ENCODE results near the gene ARMC7.
"Not testable (repeated sequence)": the region's sequence is repeated elsewhere in the genome, so short reads cannot be mapped to it uniquely, and the experiment has no call there.

ARMC7 gene

GRCh38 chr17:75128694-75129505 lies 19.1 kb downstream of the ARMC7 start:
- Mint-ChIP-seq H3K4me1 (peaks cover 54% of the 10 kb centered on the region), H3K9me3 (no peaks in the 10 kb centered on the region), H3K36me3 (peaks cover 17% of the 10 kb centered on the region), H3K27ac (no peak overlapping the region), H3K27me3 (no peaks in the 10 kb centered on the region), H3K4me3 (no peak overlapping the region)
- no peak for ATAC-seq

- Mint-ChIP-seq H3K27ac (no peak overlapping the region), H3K36me3 (peaks cover 17% of the 10 kb centered on the region), H3K4me3 (peak overlapping the region; percentile 41), H3K9me3 (no peaks in the 10 kb centered on the region), H3K4me1 (peaks cover 47% of the 10 kb centered on the region), H3K27me3 (no peaks in the 10 kb centered on the region)
- no peak for ATAC-seq
Measured at GRCh38 chr17:75129576-75129975, 19.8 kb downstream of the ARMC7 start.

GRCh38 chr17:75130059-75130631 lies 20.4 kb downstream of the ARMC7 start:
- Mint-ChIP-seq H3K9me3 (no peaks in the 10 kb centered on the region), H3K4me1 (peaks cover 41% of the 10 kb centered on the region), H3K4me3 (peak overlapping the region; percentile 92), H3K27ac (peak overlapping the region; percentile 87), H3K27me3 (no peaks in the 10 kb centered on the region), H3K36me3 (peaks cover 17% of the 10 kb centered on the region)
- ATAC-seq = no peak

DNA sequence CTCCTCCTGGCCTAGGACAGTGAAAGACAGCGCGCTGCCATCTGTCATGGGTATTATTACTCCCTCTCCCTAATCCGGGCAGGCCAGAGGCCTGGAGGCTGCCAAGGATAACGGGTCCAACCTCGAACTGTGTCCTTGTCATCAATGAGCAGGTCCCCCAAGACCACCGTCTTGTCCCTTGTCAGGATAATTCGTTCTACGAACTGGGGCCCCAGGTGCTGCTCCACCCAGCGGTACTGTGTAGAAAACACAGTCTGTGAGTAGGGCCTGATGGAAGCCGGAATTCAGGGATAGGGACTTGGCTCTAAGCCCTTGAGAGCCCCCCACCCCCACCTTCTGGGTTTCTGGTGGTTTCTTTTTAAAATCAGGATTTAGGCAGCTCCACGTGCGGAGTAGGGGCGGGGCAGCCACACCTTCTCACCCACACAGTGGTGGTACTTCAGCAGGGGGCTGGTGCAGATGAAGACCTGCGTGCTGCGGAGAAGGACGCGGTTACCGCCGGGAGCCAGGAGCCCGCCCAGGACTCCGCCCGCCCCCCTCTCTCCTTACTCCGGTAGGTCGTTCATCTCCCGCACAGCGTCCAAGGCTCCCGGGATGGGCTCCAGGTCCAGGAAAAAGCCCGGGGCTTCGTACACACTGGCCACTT lies 21.0 kb downstream of the ARMC7 start:
- H3K27me3 Mint-ChIP-seq = no peaks in the 10 kb centered on the region
- peaks cover 36% of the 10 kb centered on the region for H3K4me1 Mint-ChIP-seq
- H3K36me3 Mint-ChIP-seq = peaks cover 17% of the 10 kb centered on the region
- H3K27ac Mint-ChIP-seq = peak overlapping the region; percentile 87
- peak overlapping the region; percentile 92 for H3K4me3 Mint-ChIP-seq
- peak; percentile 69 for ATAC-seq
- H3K9me3 Mint-ChIP-seq = no peaks in the 10 kb centered on the region

- H3K4me1 Mint-ChIP-seq = peaks cover 29% of the 10 kb centered on the region
- H3K36me3 Mint-ChIP-seq = peaks cover 17% of the 10 kb centered on the region
- peak within 1 kb of the TSS; percentile 92 for H3K4me3 Mint-ChIP-seq
- no peaks in the 10 kb centered on the region for H3K27me3 Mint-ChIP-seq
- peak within 1 kb of the TSS; percentile 87 for H3K27ac Mint-ChIP-seq
- peak; percentile 93 for ATAC-seq
- no peaks in the 10 kb centered on the region for H3K9me3 Mint-ChIP-seq
Measured at GRCh38 chr17:75131278-75132017, 21.7 kb downstream of the ARMC7 start, which contains the start of gene NT5C. NT5C (minus strand) TSS chr17:75131742; CDS start chr17:75131707, 35 bp downstream.

DNA sequence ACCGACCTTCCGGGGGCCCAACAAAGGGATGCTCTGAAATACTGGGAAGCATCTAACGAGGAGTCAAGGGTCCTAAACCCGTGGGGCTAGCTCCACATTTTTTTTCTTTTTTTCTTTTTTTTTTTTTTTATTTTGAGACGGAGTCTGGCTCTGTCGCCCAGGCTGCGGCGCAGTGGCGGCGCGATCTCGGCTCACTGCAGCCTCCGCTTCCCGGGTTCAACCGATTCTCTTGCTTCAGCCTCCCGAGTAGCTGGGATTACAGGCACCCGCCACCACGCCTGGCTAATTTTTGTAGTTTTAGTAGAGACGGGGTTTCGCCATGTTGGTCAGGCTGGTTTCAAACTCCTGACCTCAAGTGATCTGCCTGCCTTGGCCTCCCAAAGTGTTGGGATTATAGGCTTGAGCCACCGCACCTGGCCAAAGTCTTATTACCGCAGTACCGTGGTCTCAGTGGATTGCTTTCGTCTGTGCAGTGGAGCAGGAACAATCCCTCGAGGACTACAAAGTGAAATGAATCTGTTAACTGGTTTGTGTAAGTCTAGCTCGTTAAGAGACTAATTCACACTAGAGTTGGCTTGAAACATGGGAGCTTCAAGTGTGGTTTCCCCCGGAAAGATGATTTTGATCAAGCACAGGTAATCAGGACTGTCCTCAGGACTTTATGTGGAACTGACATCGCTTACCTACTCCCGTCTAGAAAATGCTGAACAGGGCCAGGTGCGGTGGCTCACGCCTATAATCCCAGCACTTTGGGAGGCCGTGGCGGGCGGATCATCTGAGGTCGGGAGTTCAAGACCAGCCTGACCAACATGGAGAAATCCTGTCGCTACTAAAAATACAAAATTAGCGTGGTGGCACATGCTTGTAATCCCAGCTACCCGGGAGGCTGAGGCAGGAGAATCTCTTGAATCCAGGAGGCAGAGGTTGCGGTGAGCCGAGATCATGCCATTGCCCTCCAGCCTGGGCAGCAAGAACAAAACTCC lies 22.5 kb downstream of the ARMC7 start:
- H3K36me3 Mint-ChIP-seq = peaks cover 17% of the 10 kb centered on the region
- peak overlapping the region; percentile 87 for H3K27ac Mint-ChIP-seq
- peak overlapping the region; percentile 92 for H3K4me3 Mint-ChIP-seq
- ATAC-seq, H3K27me3 Mint-ChIP-seq, H3K9me3 Mint-ChIP-seq: not testable (repeated sequence)
- peaks cover 29% of the 10 kb centered on the region for H3K4me1 Mint-ChIP-seq

DNA sequence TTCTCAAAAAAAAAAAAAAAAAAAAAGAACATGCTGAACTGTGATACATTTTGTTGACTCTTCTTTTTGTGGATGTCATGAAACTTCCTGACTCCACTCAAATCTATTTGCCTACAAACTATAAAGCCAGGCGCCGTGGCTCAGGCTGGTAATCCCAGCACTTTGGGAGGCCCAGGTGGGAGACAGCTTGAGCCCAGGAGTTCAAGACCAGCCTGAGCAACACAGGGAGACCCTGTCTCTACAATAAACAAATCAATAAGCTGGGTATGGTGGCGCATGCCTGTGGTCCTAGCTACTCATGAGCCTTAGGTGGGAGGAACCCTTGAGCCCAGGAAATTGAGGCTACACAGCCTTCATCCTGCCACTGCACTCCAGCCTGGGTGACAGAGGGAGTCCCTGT lies 23.2 kb downstream of the ARMC7 start:
- H3K27ac Mint-ChIP-seq = no peak overlapping the region

GRCh38 chr17:75133607-75134347 lies 24.0 kb downstream of the ARMC7 start:
- not testable (repeated sequence) for H3K4me3 Mint-ChIP-seq, H3K27me3 Mint-ChIP-seq

More for the DNA sequence above, 23.2 kb downstream of the ARMC7 start:
- no peak for ATAC-seq
- Mint-ChIP-seq H3K4me3 (no peak overlapping the region), H3K4me1 (peaks cover 28% of the 10 kb centered on the region), H3K36me3 (peaks cover 17% of the 10 kb centered on the region), H3K27me3 (no peaks in the 10 kb centered on the region), H3K9me3 (no peaks in the 10 kb centered on the region)

GRCh38 chr17:75135452-75135851 lies 25.7 kb downstream of the ARMC7 start:
- Mint-ChIP-seq H3K4me3 (no peak overlapping the region), H3K4me1 (peaks cover 8% of the 10 kb centered on the region), H3K27ac (peak overlapping the region; percentile 44), H3K9me3 (no peaks in the 10 kb centered on the region), H3K36me3 (peaks cover 2% of the 10 kb centered on the region), H3K27me3 (no peaks in the 10 kb centered on the region)
- no peak for ATAC-seq

More at GRCh38 chr17:75133607-75134347, 24.0 kb downstream of the ARMC7 start:
- H3K9me3 Mint-ChIP-seq, ATAC-seq, H3K27ac Mint-ChIP-seq: not testable (repeated sequence)
- Mint-ChIP-seq H3K36me3 (peaks cover 16% of the 10 kb centered on the region), H3K4me1 (peaks cover 21% of the 10 kb centered on the region)

DNA sequence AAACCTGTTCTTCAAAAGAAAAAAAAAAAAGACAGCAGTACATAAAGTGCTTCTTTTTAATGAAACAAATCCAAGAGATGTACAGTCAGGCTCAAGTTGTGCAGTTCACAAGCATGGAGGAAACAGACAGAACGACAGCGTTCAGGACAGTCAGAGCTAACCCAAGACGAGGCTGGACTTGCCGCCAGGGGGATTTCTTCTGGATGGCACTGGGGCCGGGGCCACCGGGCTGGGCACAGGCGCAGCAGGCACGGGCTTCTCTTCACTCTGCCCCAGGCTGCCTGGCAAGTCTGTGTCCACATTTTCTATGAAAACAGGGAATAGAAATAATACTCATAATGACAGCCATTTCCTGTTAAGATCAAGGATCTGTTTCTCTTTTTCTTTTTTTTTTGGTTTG lies 26.2 kb downstream of the ARMC7 start:
- Mint-ChIP-seq H3K4me3 (no peak overlapping the region), H3K4me1 (peaks cover 8% of the 10 kb centered on the region), H3K9me3 (no peaks in the 10 kb centered on the region), H3K36me3 (peaks cover under 1% of the 10 kb centered on the region), H3K27ac (peak overlapping the region; percentile 44), H3K27me3 (no peaks in the 10 kb centered on the region)
- ATAC-seq = no peak

DNA sequence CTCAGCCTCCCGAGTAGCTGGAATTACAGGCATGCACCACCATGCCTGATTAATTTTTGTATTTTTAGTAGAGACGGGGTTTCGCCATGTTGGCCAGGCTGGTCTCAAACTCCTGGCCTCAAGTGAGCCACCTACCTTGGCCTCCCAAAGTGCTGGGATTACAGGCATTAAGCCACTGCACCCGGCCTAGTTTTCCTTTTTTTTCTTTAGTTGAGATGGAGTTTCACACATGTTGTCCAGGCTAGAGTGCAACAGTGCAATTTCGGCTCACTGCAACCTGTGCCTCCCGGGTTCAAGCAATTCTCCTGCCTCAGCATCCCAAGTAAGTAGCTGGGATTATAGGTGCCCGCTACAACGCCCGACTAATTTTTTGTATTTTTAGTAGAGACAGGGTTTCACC lies 28.0 kb downstream of the ARMC7 start:
- not testable (repeated sequence) for ATAC-seq, H3K4me3 Mint-ChIP-seq, H3K9me3 Mint-ChIP-seq, H3K27me3 Mint-ChIP-seq, H3K27ac Mint-ChIP-seq
- Mint-ChIP-seq H3K36me3 (peaks cover 10% of the 10 kb centered on the region), H3K4me1 (peaks cover 16% of the 10 kb centered on the region)

- H3K4me3 Mint-ChIP-seq = no peak overlapping the region
- ATAC-seq = no peak
- H3K4me1 Mint-ChIP-seq = peaks cover 16% of the 10 kb centered on the region
- H3K27me3 Mint-ChIP-seq = no peaks in the 10 kb centered on the region
- H3K9me3 Mint-ChIP-seq = no peaks in the 10 kb centered on the region
- no peak overlapping the region for H3K27ac Mint-ChIP-seq
- H3K36me3 Mint-ChIP-seq = peaks cover 13% of the 10 kb centered on the region
Measured at GRCh38 chr17:75138519-75138918, 28.8 kb downstream of the ARMC7 start.

- Mint-ChIP-seq H3K27me3 (no peaks in the 10 kb centered on the region), H3K4me1 (peaks cover 23% of the 10 kb centered on the region), H3K9me3 (no peaks in the 10 kb centered on the region), H3K36me3 (peaks cover 44% of the 10 kb centered on the region), H3K27ac (no peak overlapping the region), H3K4me3 (no peak overlapping the region)
- no peak for ATAC-seq
Measured at GRCh38 chr17:75142236-75142971, 32.6 kb downstream of the ARMC7 start.

All from stimulated activated memory B cell treated with anti-CD40 and anti-IgM and Interleukin-4, amounts not matched to agents 10 μg/mL and 1 μg/mL and 100 μg/mL, for 72 hours (primary cell).